GM10266 (cell line): Measurements from ENCODE around the gene NUDT19.
"Not testable (repeated sequence)": the region's sequence is repeated elsewhere in the genome, so short reads cannot be mapped to it uniquely, and the experiment has no call there.

Experiments used
- DNase-seq: peaks from one replicate; pipeline ENCODE4 v3.0.0; 2012; ENCODE audit errors: extremely low spot score
- CTCF ChIP-seq: IDR thresholded peaks from 2 replicates; pipeline ENCODE4 v1.5.1; 2012; ENCODE audit warnings: mild to moderate bottlenecking, low read depth; ENCODE audit not compliant: control insufficient read depth, insufficient read depth; ENCODE audit errors: missing control alignments

Gene NUDT19

GRCh38 chr19:32652894-32653598, 38.6 kb upstream of the NUDT19 start:
- TF ChIP-seq CTCF, result no peak
- DNase-seq, result no peak

- no peak for TF ChIP-seq CTCF
- no peak for DNase-seq
Observed at GRCh38 chr19:32653599-32653915, 38.1 kb upstream of the NUDT19 start.

- DNase-seq, result not testable (repeated sequence)
Observed at GRCh38 chr19:32656379-32656778, 35.2 kb upstream of the NUDT19 start.

- TF ChIP-seq CTCF, result no peak
Observed at GRCh38 chr19:32658075-32658474, 33.5 kb upstream of the NUDT19 start.

GRCh38 chr19:32658527-32658926, 33.1 kb upstream of the NUDT19 start:
- TF ChIP-seq CTCF, result no peak
- no peak for DNase-seq

More at GRCh38 chr19:32658075-32658474, 33.5 kb upstream of the NUDT19 start:
- no peak for DNase-seq

- DNase-seq, result no peak
- TF ChIP-seq CTCF, result no peak
Observed at GRCh38 chr19:32661318-32661717, 30.3 kb upstream of the NUDT19 start.

- TF ChIP-seq CTCF, result no peak
- no peak for DNase-seq
Observed at GRCh38 chr19:32662186-32662585, 29.4 kb upstream of the NUDT19 start.

- TF ChIP-seq CTCF, result no peak
- DNase-seq, result no peak
Observed at GRCh38 chr19:32666084-32666483, 25.5 kb upstream of the NUDT19 start.
